Measurements from ENCODE around the gene KRT72. TPM values are rescaled to one million over a fixed set of nuclear protein-coding genes. Genes with fewer than 3 reads are reported as not detected.

The KRT72 gene
- total RNA-seq, 1 donor from 2014 or later, result not detected

GRCh38 chr12:52581481-52581880, 19.8 kb downstream of the KRT72 start:
- Mint-ChIP-seq H3K9me3 (ENCODE audit: unreplicated experiment) (no peaks in the 10 kb centered on the region), H3K27ac (ENCODE audit: unreplicated experiment) (no peak overlapping the region), H3K27me3 (ENCODE audit: unreplicated experiment) (peaks cover 48% of the 10 kb centered on the region), H3K4me3 (ENCODE audit: unreplicated experiment) (no peak overlapping the region), H3K4me1 (ENCODE audit: unreplicated experiment) (no peaks in the 10 kb centered on the region), H3K36me3 (ENCODE audit: unreplicated experiment) (no peaks in the 10 kb centered on the region)
- TF ChIP-seq CTCF (IDR thresholded peaks at IDR 0.05), result no peak
- no peak for DNase-seq (ENCODE audit: extremely low spot score, unreplicated experiment)

GRCh38 chr12:52581066-52581465, 20.2 kb downstream of the KRT72 start:
- DNase-seq (ENCODE audit: extremely low spot score, unreplicated experiment), result no peak
- H3K9me3 Mint-ChIP-seq (ENCODE audit: unreplicated experiment), result no peaks in the 10 kb centered on the region
- H3K27me3 Mint-ChIP-seq (ENCODE audit: unreplicated experiment), result peaks cover 48% of the 10 kb centered on the region
- no peak overlapping the region for H3K27ac Mint-ChIP-seq (ENCODE audit: unreplicated experiment)
- TF ChIP-seq CTCF (IDR thresholded peaks at IDR 0.05), result no peak
- H3K4me1 Mint-ChIP-seq (ENCODE audit: unreplicated experiment), result no peaks in the 10 kb centered on the region
- H3K36me3 Mint-ChIP-seq (ENCODE audit: unreplicated experiment), result no peaks in the 10 kb centered on the region
- no peak overlapping the region for H3K4me3 Mint-ChIP-seq (ENCODE audit: unreplicated experiment)

- H3K27me3 Mint-ChIP-seq (ENCODE audit: unreplicated experiment), result peaks cover 49% of the 10 kb centered on the region
- no peaks in the 10 kb centered on the region for H3K4me1 Mint-ChIP-seq (ENCODE audit: unreplicated experiment)
- TF ChIP-seq CTCF (IDR thresholded peaks at IDR 0.05), result no peak
- DNase-seq (ENCODE audit: extremely low spot score, unreplicated experiment), result no peak
- no peaks in the 10 kb centered on the region for H3K36me3 Mint-ChIP-seq (ENCODE audit: unreplicated experiment)
- H3K27ac Mint-ChIP-seq (ENCODE audit: unreplicated experiment), result no peak overlapping the region
- H3K9me3 Mint-ChIP-seq (ENCODE audit: unreplicated experiment), result no peaks in the 10 kb centered on the region
- H3K4me3 Mint-ChIP-seq (ENCODE audit: unreplicated experiment), result no peak overlapping the region
These were observed 20.8 kb downstream of the KRT72 start for GRCh38 chr12:52580496-52580895.

- Mint-ChIP-seq H3K9me3 (ENCODE audit: unreplicated experiment) (no peaks in the 10 kb centered on the region), H3K4me1 (ENCODE audit: unreplicated experiment) (no peaks in the 10 kb centered on the region), H3K4me3 (ENCODE audit: unreplicated experiment) (no peak overlapping the region), H3K36me3 (ENCODE audit: unreplicated experiment) (no peaks in the 10 kb centered on the region), H3K27me3 (ENCODE audit: unreplicated experiment) (peaks cover 45% of the 10 kb centered on the region), H3K27ac (ENCODE audit: unreplicated experiment) (no peak overlapping the region)
- DNase-seq (ENCODE audit: extremely low spot score, unreplicated experiment), result no peak
- no peak for TF ChIP-seq CTCF (IDR thresholded peaks at IDR 0.05)
These were observed 21.5 kb downstream of the KRT72 start for GRCh38 chr12:52579468-52580465.

- peaks cover 44% of the 10 kb centered on the region for H3K27me3 Mint-ChIP-seq (ENCODE audit: unreplicated experiment)
- H3K9me3 Mint-ChIP-seq (ENCODE audit: unreplicated experiment), result no peaks in the 10 kb centered on the region
- no peak for TF ChIP-seq CTCF (IDR thresholded peaks at IDR 0.05)
- H3K36me3 Mint-ChIP-seq (ENCODE audit: unreplicated experiment), result no peaks in the 10 kb centered on the region
- H3K4me1 Mint-ChIP-seq (ENCODE audit: unreplicated experiment), result no peaks in the 10 kb centered on the region
- no peak overlapping the region for H3K27ac Mint-ChIP-seq (ENCODE audit: unreplicated experiment)
- no peak overlapping the region for H3K4me3 Mint-ChIP-seq (ENCODE audit: unreplicated experiment)
- DNase-seq (ENCODE audit: extremely low spot score, unreplicated experiment), result no peak
These were observed 22.8 kb downstream of the KRT72 start for GRCh38 chr12:52578469-52578868.

Measured in osteocyte (in vitro differentiated cells).